Vagina (tissue), 2 donors: ENCODE results near the gene DNAH6. TPM values are rescaled to one million over a fixed set of nuclear protein-coding genes. Genes with fewer than 3 reads are reported as not detected.
"Not testable (repeated sequence)": the region's sequence is repeated elsewhere in the genome, so short reads cannot be mapped to it uniquely, and the experiment has no call there.

Source experiments
- DNase-seq, 2 donors: peaks; one replicate each; pipeline ENCODE4 v3.0.0-alpha.2; 2017; ENCODE audit errors: extremely low spot score in 2 of 2
- H3K27ac ChIP-seq: fragments of 200-600 bp; sonication (generic); one replicate; pipeline ENCODE4 v1.5.1; 2019
- H3K27me3 ChIP-seq: fragments of 200-600 bp; sonication (generic); one replicate; pipeline ENCODE4 v1.5.1; 2019
- H3K36me3 ChIP-seq, 2 donors: fragments of 200-600 bp; sonication (generic); one replicate each; pipeline ENCODE4 v1.5.1; 2017 to 2019
- H3K4me1 ChIP-seq: fragments of 200-600 bp; sonication (generic); one replicate; pipeline ENCODE4 v1.5.1; 2019
- H3K4me3 ChIP-seq, 2 donors: fragments of 200-600 bp; sonication (generic); 1 replicate in 1 of 2; 2 replicates in 1 of 2; pipeline ENCODE4 v1.5.1; 2016 to 2019
- H3K9me3 ChIP-seq: fragments of 200-600 bp; sonication (generic); one replicate; pipeline ENCODE4 v1.5.1; 2019
- CTCF ChIP-seq, 3 experiments: fragments of 450-650 bp in 2 of 3; fragments of 200-600 bp in 1 of 3; sonication (generic) in 1 of 3; IDR thresholded peaks; one replicate each; pipeline ENCODE4 v1.5.1; 2017 to 2019; ENCODE audit warnings: antibody characterized with exemption in 3 of 3, mild to moderate bottlenecking in 2 of 3, moderate library complexity in 2 of 3
- POLR2A ChIP-seq, 2 donors: fragments of 450-650 bp; IDR thresholded peaks; one replicate each; pipeline ENCODE4 v1.6.1; 2017; ENCODE audit warnings: antibody characterized with exemption in 2 of 2, mild to moderate bottlenecking in 2 of 2, moderate library complexity in 2 of 2
- POLR2AphosphoS5 ChIP-seq, 2 donors: sonication (generic); formaldehyde crosslinking; IDR thresholded peaks; one replicate each; pipeline ENCODE4 v1.9.0; 2017; ENCODE audit warnings: antibody characterized with exemption in 2 of 2, mild to moderate bottlenecking in 2 of 2, low read depth in 1 of 2; ENCODE audit not compliant: insufficient read depth in 1 of 2
- intact Hi-C: fragments of 100-400 bp; cut with DNase I; formaldehyde crosslinking; loops from one replicate; pipeline ENCODE4 v1.15.1; 2023
- total RNA-seq: library from RNA; depleted of rRNA; stranded (reverse); fragments of >200 nt; gene quantifications from one replicate; pipeline ENCODE4 v1.2.3, GENCODE V29; 2016

The DNAH6 gene
- total RNA-seq, 1 donor from 2014 or later, result 0.49 TPM

DNA sequence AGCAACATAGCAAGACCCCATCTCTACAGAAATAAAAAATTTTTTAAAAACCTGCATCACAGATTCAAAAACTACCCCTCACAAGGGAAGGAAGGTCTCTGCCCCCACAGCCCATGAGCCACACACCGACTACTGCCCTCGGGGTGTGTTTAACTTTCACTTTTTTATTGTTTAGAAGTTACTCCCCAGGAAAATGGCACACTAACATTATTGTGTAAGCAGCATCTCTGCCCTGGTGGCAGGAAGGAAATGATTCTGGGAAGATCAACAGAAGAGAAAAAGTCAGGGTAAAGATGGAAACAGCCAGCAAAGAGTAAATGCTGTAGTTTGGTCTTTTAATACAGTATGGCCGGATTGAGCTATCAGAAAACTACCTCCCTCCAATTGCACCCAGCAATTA lies 342.6 kb downstream of the DNAH6 start:
- Histone ChIP-seq H3K4me3 (no peak overlapping the region), H3K27ac (no peak overlapping the region), H3K36me3 (no peaks in the 10 kb centered on the region), H3K27me3 (no peaks in the 10 kb centered on the region), H3K9me3 (no peaks in the 10 kb centered on the region), H3K4me1 (no peaks in the 10 kb centered on the region)
- DNase-seq, result no peak
- intact Hi-C loops, result no loop called here
- no peak for TF ChIP-seq CTCF (IDR thresholded peaks at IDR 0.05)

DNA sequence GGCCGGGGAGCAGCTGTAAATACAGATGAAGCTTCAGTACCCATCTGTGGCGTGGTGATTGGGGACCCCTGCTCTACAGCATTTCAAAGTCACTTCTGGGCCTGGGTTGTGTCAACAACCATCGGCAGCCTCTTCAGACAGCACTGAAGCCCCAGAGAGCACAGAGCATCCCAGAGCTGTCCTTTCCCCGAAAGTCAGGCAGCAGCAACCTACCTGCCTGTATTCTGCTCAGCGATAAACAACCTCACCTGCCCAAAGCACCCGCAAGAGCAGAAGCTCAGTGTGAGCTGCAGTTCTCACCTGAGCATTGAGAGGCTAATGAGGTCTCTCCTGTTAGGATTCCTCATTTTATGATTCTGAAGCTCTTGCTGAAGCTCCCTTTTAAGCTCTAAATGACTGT lies 345.2 kb downstream of the DNAH6 start:
- Histone ChIP-seq H3K4me1 (no peaks in the 10 kb centered on the region), H3K36me3 (no peaks in the 10 kb centered on the region), H3K9me3 (no peaks in the 10 kb centered on the region), H3K4me3 (no peak overlapping the region), H3K27ac (no peak overlapping the region), H3K27me3 (no peaks in the 10 kb centered on the region)
- no peak for TF ChIP-seq POLR2AphosphoS5 (IDR thresholded peaks at IDR 0.05; ENCODE audit: insufficient read depth in 1 of 2, low read depth in 1 of 2)
- TF ChIP-seq POLR2A (IDR thresholded peaks at IDR 0.05), result no peak
- no peak for TF ChIP-seq CTCF (IDR thresholded peaks at IDR 0.05)
- intact Hi-C loops, result no loop called here
- DNase-seq, result no peak

- Histone ChIP-seq H3K27me3 (no peaks in the 10 kb centered on the region), H3K4me1 (no peaks in the 10 kb centered on the region), H3K9me3 (no peaks in the 10 kb centered on the region), H3K27ac (no peak overlapping the region), H3K4me3 (no peak overlapping the region), H3K36me3 (no peaks in the 10 kb centered on the region)
- no peak for DNase-seq
- intact Hi-C loops, result no loop called here
- no peak for TF ChIP-seq POLR2A (IDR thresholded peaks at IDR 0.05)
- no peak for TF ChIP-seq POLR2AphosphoS5 (IDR thresholded peaks at IDR 0.05; ENCODE audit: insufficient read depth in 1 of 2, low read depth in 1 of 2)
- no peak for TF ChIP-seq CTCF (IDR thresholded peaks at IDR 0.05)
Observed at GRCh38 chr2:84862006-84862405, 345.7 kb downstream of the DNAH6 start.

GRCh38 chr2:84865181-84865783 lies 349.0 kb downstream of the DNAH6 start:
- Histone ChIP-seq H3K4me1 (no peaks in the 10 kb centered on the region), H3K9me3 (no peaks in the 10 kb centered on the region), H3K27ac (no peak overlapping the region), H3K27me3 (no peaks in the 10 kb centered on the region), H3K4me3 (no peak overlapping the region), H3K36me3 (no peaks in the 10 kb centered on the region)
- no peak for TF ChIP-seq POLR2A (IDR thresholded peaks at IDR 0.05)
- no peak for TF ChIP-seq POLR2AphosphoS5 (IDR thresholded peaks at IDR 0.05; ENCODE audit: insufficient read depth in 1 of 2, low read depth in 1 of 2)
- no peak for TF ChIP-seq CTCF (IDR thresholded peaks at IDR 0.05)
- intact Hi-C loops, result no loop called here
- no peak for DNase-seq

GRCh38 chr2:84866122-84866521 lies 349.8 kb downstream of the DNAH6 start:
- TF ChIP-seq POLR2AphosphoS5 (IDR thresholded peaks at IDR 0.05; ENCODE audit: insufficient read depth in 1 of 2, low read depth in 1 of 2) (no peak), CTCF (IDR thresholded peaks at IDR 0.05) (no peak), POLR2A (IDR thresholded peaks at IDR 0.05) (no peak)

DNA sequence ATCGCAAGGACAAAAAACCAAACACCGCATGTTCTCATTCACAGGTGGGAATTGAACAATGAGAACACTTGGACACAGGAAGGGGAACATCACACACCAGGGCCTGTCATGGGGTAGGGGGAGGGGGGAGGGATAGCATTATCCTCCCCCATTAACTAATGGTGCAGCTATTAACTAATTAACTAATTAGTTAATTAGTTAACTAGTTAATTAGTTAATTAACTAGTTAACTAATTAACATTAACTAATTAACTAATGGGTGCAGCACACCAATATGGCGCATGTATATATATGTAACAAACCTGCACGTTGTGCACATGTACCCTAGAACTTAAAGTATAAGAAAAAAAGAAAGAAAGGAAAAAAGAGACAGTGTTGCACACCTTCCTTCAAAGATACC lies 352.0 kb downstream of the DNAH6 start:
- DNase-seq, H3K27me3 ChIP-seq, H3K4me3 ChIP-seq, H3K36me3 ChIP-seq, intact Hi-C loops, H3K9me3 ChIP-seq, H3K27ac ChIP-seq, H3K4me1 ChIP-seq: not testable (repeated sequence)

More at GRCh38 chr2:84866122-84866521, 349.8 kb downstream of the DNAH6 start:
- DNase-seq, result no peak
- Histone ChIP-seq H3K9me3 (no peaks in the 10 kb centered on the region), H3K27ac (no peak overlapping the region), H3K36me3 (no peaks in the 10 kb centered on the region), H3K27me3 (no peaks in the 10 kb centered on the region), H3K4me1 (no peaks in the 10 kb centered on the region), H3K4me3 (no peak overlapping the region)
- intact Hi-C loops, result no loop called here
